HL-60/S4 treated with retinoic acid at 250 ng/mL for 4 days and 3 days (cell line): Measurements from ENCODE around the gene LIMK1.
"Not testable (repeated sequence)": the region's sequence is repeated elsewhere in the genome, so short reads cannot be mapped to it uniquely, and the experiment has no call there.

Source experiments
- in situ Hi-C: fragments of 300-500 bp; cut with MboI; formaldehyde crosslinking; loops from 2 replicates; pipeline ENCODE4 v1.7.0; 2022; ENCODE audit warnings: low sequenced_read_pairs

The LIMK1 gene

DNA sequence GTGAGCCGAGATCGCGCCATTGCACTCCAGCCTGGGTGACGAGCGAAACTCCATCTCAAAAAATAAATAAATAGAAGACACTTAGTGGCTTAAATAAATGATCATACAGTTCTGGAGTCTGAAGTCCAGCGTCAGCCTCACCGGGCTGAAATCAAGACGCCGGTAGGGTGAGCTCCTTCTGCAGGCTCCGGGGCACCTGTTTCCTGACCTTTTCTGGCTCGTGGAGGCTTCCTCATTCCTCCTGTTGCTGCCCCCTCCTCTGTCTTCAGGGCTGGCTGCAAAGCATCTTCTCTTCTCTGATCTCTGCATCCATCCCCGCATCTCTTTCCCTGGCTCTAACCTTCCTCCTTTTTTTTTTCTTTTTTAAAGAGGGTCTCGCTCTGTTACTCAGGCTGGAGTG, 32.8 kb downstream of the LIMK1 start:
- in situ Hi-C loops: no loop called here

DNA sequence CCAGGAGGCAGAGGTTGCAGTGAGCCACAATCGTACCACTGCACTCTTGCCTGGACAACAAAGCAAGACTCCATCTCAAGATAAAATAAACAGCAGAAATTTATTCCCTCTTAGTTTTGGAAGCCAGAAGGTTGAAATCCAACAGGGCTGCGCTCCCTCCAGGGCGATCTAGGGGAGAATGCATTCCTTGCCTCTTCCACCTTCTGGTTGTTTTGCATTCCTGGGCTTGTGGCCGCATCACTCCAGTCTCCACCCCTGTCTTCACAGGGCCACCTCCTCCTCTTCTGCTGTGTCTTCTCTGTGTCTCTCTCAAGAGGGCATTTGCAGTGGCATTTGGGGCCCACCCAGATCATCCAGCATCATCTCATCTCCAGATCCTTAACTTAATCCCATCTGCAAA, 36.2 kb downstream of the LIMK1 start:
- in situ Hi-C loops: no loop called here

DNA sequence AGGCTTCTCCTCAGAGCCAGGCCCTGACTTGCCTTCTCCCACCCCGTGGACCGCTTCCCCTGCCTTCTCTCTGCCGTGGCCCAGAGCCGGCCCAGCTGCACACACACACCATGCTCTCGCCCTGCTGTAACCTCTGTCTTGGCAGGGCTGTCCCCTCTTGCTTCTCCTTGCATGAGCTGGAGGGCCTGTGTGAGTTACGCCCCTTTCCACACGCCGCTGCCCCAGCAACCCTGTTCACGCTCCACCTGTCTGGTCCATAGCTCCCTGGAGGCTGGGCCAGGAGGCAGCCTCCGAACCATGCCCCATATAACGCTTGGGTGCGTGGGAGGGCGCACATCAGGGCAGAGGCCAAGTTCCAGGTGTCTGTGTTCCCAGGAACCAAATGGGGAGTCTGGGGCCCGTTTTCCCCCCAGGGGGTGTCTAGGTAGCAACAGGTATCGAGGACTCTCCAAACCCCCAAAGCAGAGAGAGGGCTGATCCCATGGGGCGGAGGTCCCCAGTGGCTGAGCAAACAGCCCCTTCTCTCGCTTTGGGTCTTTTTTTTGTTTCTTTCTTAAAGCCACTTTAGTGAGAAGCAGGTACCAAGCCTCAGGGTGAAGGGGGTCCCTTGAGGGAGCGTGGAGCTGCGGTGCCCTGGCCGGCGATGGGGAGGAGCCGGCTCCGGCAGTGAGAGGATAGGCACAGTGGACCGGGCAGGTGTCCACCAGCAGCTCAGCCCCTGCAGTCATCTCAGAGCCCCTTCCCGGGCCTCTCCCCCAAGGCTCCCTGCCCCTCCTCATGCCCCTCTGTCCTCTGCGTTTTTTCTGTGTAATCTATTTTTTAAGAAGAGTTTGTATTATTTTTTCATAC, 38.0 kb downstream of the LIMK1 start:
- in situ Hi-C loops: no loop called here

DNA sequence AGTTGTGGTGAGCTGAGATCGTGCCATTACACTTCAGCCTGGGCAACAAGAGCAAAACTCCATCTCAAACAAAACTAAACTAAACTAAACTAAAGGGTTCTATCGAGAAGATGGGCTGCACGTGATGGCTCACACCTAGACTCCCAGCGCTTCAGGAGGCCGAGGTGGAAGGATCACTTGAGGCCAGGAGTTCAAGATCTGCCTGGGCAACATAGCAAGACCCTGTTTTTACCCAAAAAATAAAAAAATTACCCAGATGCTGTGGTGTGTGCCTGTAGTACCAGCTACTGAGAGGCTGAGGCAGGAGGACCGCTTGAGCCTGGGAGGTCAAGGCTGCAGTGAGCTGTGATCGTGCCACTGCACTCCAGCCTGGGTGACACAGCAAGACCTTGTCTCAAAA, 40.3 kb downstream of the LIMK1 start:
- in situ Hi-C loops: not testable (repeated sequence)

GRCh38 chr7:74126220-74126880, 42.7 kb downstream of the LIMK1 start:
- in situ Hi-C loops: no loop called here

GRCh38 chr7:74129887-74130286, 46.3 kb downstream of the LIMK1 start:
- in situ Hi-C loops: no loop called here

- in situ Hi-C loops: no loop called here
Measured at GRCh38 chr7:74130518-74130917, 46.9 kb downstream of the LIMK1 start.

DNA sequence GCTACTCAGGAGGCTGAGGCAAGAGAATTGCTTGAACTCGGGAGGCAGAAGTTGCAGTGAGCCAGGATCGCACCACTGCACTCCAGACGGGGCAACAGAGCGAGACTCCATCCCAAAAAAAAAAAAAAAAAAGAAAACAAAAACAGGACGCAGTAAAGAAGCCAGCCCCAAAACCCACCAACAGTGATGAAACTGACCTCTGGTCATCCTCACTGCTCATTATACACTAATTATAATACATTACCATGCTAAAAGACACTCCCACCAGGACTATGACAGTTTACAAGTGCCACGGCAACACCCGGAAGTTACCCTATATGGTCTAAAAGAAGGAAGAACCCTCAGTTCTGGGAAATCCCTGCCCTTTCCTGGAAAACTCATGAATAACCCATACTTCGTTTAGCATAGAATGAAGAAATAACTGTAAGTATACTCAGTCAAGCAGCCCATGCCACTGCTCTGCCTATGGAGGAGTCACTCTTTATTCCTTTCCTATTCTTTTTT, 50.6 kb downstream of the LIMK1 start:
- in situ Hi-C loops: no loop called here

DNA sequence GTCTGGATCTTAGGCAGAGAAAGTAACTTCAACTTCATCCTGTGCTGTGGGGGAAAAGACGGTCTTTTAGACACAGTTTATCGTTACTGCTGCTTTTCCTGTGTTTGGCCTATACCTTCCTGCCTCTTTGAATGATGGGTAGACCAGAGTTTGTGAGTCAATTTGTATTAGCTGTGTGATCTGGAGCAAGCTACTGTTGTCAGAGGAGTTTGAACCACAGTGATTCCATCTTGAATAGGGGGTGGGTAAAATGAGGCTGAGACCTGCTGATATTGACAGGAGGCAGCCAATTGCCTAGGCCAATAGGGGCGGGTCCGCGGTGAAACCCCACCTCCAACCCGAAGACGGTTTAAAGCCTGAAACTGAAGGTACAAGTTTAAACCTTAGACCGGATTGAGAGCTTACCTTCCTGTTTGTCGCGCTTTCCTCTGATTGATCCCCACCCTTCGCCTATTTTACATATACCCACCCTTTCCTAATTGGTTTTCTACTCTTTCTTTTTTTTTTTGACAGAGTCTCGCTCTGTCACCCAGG, 54.8 kb downstream of the LIMK1 start:
- in situ Hi-C loops: no loop called here

DNA sequence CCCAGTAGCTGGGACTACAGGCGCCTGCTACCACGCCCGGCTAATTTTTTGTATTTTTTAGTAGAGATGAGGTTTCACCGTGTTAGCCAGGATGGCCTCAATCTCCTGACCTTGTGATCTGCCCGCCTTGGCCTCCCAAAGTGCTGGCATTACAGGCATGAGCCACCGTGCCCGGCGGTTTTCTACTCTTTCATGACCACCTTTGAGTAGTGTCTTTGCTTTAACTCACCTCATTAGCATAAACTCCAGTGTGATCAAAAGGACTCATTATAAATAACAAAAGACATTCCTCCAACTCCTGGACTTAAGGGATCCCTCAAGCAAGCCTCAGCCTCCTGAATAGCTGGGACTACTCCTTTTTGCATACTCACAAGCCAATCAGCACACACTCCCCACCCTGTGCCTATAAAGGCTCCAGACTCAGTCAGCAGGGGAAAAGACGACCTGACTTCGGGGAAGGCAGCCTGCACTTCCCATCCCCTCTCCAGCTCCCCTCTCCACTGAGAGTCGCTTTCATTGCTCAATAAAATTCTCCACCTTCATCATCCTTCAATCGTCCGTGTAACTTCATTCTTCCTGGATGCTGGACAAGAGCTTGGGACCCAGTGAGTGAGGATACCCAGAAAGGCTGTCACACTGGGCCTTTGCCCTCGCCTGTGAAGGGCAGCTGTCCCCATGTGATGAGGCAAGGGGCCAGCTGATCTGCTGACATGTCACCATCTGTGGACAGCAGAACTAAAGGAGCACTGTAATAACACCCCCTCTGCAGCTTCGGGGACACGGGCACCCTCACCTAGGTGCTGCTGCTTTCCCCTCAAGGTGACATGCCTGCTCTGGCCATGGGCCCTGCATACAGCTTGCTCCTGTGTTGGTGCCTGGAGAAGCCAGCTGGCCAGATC, 55.6 kb downstream of the LIMK1 start:
- in situ Hi-C loops: no loop called here

GRCh38 chr7:74141705-74142104, 58.1 kb downstream of the LIMK1 start:
- in situ Hi-C loops: no loop called here

DNA sequence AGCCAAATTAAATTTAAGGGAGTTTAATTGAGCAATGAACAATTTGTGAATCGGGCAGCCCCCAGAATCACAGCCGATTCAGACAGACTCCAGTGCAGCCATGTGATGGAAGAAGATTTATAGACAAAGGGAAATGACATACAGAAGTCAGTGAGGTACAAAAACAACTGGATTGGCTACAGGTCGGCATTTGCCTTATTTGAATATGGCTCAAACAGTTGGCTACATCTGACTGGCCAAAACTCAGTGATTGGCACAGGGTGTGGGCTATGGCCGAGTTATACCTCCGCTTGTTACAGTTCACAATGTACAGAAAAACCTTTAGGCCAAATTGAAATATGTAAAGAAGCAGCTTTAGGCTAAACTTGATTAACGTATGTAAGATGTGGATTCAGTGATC, 59.8 kb downstream of the LIMK1 start:
- in situ Hi-C loops: no loop called here

- in situ Hi-C loops: no loop called here
Measured at GRCh38 chr7:74148491-74148890, 64.9 kb downstream of the LIMK1 start.

DNA sequence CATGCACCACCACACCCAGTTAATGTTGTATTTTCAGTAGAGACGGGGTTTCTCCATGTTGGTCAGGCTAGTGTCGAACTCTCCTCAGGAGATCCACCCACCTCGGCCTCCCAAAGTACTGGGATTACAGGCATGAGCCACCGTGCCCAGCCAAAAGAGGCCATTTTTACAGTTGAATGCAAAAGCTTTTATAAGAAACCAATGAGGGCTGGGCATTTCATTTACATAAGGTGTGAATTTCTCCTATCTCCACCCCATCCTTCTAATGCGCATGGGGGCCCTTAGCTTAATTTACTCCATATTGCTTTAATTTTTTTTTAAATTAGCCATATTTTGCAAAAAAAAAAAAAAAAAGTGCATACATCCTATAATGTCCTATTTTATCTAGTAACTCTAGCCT, 65.5 kb downstream of the LIMK1 start:
- in situ Hi-C loops: no loop called here

GRCh38 chr7:74149603-74150002, 66.0 kb downstream of the LIMK1 start:
- in situ Hi-C loops: no loop called here

- in situ Hi-C loops: no loop called here
Measured at GRCh38 chr7:74153736-74154135, 70.1 kb downstream of the LIMK1 start.

DNA sequence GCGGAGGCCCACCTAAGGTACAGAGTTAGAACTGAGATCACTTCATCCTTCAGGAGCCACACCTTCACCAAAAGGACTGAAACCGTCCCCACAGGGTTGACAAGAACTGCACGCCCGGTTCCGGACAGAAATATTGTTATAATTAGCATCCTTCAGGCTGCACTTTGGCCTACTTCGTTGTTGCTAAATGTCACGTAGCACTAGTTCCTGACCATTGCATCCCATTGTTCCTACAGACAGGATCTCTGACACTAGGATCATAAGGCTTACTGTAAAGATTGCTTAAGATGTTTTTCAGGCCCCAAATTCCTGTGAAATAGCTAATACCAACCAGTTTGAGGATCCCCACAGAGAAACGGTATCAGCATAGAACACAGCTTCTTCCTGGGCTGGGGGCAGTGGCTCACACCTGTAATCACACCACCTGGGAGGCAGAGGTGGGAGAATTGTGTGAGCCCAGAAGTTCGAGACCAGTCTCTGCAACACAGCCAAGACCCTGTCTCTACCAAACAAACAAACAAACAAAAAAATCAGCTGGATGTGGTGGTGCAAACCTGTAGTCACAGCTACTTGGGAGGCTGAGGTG, 72.3 kb downstream of the LIMK1 start:
- in situ Hi-C loops: no loop called here

- in situ Hi-C loops: no loop called here
Measured at GRCh38 chr7:74157605-74158004, 74.0 kb downstream of the LIMK1 start.

- in situ Hi-C loops: no loop called here
Measured at GRCh38 chr7:74164985-74165456, 81.4 kb downstream of the LIMK1 start.

DNA sequence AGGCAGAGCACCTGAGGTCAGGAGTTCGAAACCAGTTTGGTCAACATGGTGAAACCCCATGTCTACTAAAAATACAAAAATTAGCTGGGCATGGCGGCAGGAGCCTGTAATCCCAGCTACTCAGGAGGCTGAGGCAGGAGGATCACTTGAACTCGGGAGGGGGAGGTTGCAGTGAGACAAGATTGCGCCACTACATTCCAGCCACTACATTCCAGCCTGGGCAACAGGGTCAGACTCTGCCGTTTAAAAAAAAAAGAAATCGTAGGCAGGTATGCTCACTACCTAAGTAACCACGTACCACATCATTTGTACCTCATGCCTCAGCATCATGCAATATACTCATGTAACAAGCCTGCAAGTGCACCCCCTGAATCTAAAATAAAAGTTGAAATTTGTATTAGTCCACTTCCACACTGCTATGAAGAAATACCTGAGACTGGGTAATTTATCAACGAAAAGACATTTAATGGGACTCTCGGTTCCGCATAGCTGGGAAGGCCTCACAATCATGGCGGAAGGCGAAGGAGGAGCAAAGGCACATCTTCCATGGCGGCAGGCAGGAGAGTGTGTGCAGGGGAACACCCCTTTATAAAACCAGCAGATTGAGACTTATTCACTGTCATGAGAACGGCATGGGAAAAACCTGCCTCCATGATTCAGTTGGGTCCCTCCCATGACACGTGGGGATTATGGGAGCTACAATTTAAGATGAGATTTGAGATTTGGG, 82.4 kb downstream of the LIMK1 start:
- in situ Hi-C loops: no loop called here
